ENCODE data around the gene FRMD1.

GRCh38 chr6:168091381-168092264, 12.6 kb upstream of the FRMD1 start:
- TF ChIP-seq CTCF (IDR thresholded peaks at IDR 0.05; ENCODE audit: poor library complexity) (no peak), EZH2phosphoT487 (IDR thresholded peaks at IDR 0.05; ENCODE audit: low read depth, severe bottlenecking, unreplicated experiment) (no peak), EZH2 (IDR thresholded peaks at IDR 0.05; ENCODE audit: borderline replicate concordance) (no peak)

All from hepatocyte (in vitro differentiated cells).